GM10266 (cell line): ENCODE measurements around the gene ARMH2.
A peak's percentile ranks its signal among the peaks of the same experiment; 100 is the strongest.

Experiments
- DNase-seq: peaks from one replicate; pipeline ENCODE4 v3.0.0; 2012; ENCODE audit errors: extremely low spot score
- CTCF ChIP-seq: IDR thresholded peaks from 2 replicates; pipeline ENCODE4 v1.5.1; 2012; ENCODE audit warnings: mild to moderate bottlenecking, low read depth; ENCODE audit not compliant: control insufficient read depth, insufficient read depth; ENCODE audit errors: missing control alignments

ARMH2 gene

DNA sequence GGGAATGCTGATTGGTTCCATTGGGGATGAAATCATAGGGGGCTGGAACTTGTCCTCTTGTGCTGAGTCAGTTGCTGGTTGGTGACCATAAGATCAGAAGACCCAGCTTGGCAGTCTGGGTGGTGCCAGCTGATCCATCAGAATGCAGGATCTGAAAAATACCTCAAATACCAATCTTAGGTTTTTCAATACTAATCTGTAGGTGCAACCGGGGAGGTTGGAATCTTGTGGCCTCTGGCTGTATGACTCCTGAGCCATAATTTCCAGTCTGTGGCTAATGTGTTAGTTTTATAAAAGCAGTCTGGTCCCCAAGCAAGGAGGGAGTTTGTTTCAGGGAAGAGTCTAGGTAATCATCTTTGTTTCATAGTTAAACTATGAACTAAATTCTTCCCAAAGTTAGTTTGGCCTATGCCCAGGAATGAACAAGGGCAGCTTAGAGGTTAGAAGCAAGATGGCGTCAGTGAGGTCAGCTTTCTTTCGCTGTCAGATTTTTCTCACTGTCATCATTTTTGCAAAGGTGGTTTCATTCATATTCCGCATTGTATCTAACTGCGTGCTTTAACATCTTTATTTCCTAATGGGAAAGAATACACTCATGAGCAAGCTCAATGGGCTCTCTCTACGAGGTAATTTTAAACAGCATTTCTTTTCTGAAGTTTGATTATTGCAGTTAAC lies 2.0 kb downstream of the ARMH2 start:
- TF ChIP-seq CTCF, result no peak
- DNase-seq, result no peak

GRCh38 chr6:24795106-24795505 lies 3.6 kb downstream of the ARMH2 start:
- no peak for TF ChIP-seq CTCF
- DNase-seq, result no peak

DNA sequence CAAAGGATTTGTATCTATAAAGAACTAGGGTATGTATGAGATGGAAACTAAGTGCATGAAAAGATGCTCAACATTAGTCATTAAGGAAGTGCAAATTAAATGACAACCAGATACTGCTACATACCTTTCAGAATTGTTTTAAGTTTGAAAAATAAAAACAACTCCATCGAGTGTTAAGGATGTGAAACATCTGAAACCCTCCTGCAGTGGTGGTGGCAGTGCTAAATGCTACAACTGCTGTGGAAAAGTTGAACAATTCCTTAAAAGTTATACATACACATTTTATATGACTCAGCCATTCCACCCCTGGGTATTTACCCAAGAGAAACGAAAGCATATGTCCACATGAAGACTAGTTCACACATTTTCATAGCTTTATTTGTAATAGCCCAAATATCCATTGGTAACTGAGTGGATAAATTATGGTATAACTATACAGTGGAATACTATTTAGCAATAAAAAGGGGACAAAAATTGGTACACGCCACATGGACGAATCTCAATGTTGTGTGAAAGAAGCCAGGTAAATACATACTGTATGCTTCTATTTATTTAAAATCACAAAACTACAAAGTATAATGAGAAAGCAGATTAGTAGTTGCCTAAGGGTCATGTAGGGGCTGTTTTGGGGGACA lies 10.6 kb downstream of the ARMH2 start:
- no peak for DNase-seq
- no peak for TF ChIP-seq CTCF

DNA sequence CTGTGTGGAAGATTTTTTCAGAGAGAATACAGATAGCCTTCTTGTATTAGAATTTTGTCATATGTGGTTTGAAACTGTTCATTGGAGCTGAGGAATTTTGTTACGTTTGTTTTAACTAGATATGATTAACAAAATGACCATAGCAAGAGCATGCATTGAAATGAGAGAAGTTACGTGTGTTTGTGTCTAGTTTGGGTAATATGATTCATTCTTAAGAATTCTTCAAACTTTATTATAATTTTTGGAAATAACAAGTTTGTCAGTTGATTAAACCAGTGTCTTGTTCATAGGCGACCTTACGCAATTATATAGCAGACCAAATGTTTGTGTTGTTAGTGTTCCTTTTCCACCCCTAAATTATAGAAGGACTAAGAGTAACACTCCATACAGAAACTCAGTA lies 18.5 kb downstream of the ARMH2 start:
- no peak for TF ChIP-seq CTCF
- DNase-seq, result no peak

DNA sequence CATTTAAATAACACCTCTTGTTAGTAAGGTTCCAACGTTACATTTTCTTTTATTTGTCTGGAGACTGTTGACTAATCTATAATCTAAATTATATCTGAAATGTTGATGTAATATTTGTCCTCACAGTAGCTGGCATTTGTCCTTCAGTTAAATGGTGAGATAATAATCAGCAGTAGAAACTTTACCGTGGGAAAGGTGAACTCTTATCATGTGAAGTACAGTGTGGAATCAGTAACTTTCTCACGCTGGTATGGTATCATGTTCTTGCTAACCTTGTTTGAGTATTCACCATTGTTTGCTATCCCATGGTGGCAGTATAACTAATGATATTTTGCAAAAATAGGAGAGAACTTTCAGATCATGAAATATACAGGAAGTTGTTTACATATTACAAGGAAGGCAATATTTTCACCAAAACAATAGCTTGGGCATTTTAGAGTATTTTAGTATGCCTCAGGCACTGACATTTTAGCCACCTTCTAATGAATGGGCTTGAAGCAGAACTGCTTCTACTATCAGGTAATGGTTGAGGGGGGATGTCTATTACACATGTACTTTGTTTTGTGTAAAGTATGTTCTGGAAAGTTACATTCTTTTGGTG lies 19.2 kb downstream of the ARMH2 start:
- DNase-seq, result peak; percentile 47
- TF ChIP-seq CTCF, result no peak

DNA sequence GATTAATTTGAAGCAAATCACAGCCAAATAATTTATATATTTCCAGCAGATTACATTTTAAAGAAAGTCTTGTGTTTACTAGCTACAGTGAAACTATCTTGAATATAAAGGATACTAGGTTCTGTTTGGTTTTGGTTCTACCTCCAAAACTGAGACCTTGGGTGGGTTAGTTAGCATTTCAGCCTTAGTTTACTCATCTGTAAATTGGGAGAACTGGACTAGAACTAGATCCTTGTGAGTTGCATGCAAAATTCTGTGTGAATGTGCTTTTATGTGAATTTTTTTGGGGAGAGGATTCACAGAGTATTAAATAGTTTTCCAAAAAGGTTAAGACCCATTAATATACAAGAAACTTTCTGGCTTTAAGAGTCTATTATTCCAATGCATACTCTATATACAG lies 19.8 kb downstream of the ARMH2 start:
- no peak for DNase-seq

More for the DNA sequence above, 19.8 kb downstream of the ARMH2 start:
- TF ChIP-seq CTCF, result no peak
